GM18498 (cell line): Measurements from ENCODE around the gene QPCT.
"Not testable (repeated sequence)": the region's sequence is repeated elsewhere in the genome, so short reads cannot be mapped to it uniquely, and the experiment has no call there.

ENCODE experiments used
- ATAC-seq: cut with Tn5 transposase; IDR thresholded peaks from one replicate; pipeline ENCODE4 v1.9.1; 2021; ENCODE audit warnings: mild to moderate bottlenecking, moderate library complexity; ENCODE audit not compliant: unreplicated experiment

The QPCT gene

DNA sequence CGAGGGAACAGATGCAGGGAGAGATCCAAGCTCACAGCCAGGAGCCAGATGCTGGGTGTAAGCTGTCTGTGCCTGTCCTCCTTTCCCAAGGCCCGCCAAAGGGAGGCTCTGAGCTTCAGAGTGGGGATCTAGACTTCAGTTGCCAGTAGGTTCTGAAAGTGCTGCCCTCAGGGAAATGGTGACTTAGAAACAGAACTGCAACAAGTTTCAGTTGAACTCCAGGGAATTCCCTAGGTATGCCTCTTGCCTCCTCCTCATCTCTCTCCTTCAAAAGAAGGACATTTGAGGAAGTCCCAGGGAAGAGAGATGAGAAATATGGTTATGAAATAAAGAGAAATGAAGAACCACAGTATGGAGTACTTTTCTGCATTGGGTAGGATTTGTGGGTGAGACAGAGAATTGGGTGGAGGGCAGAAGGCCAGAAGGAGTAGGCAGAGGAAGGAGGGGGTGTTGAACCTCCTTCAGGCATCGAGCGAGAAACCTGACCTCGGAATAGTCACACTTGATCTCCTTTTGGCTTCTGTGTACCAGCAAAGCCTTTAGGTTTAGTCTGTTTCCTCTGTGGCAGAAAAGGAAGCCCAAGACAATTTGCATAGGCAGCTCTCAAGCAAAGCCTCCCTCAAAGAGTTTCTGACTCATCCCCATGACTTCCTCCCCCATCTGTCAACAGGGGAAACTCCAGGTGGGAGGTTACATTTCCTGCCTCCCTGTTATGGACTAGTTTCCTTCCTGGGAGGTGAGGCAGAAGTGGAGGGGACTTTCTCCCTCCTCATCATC, 45.7 kb downstream of the QPCT start:
- peak; percentile 96 for ATAC-seq

DNA sequence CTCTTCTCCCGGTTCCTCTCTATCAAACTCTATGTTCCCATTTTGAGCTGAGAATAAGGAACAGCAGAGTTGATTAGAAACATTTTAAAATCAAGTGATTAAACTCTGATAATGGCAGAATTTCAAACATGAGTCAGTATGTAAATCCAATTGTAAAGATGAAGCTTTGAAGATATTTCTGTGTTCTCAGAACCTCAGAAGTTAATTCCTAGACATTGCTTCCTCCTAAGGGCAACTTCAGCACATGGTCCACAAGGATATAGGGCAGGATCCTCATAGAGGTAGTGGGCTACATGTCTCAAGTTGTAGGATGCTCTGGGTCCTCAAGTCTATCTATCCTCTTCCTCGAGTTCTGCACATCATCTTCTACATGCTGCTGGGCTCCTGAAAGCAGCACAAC, 46.3 kb downstream of the QPCT start:
- ATAC-seq, result no peak

DNA sequence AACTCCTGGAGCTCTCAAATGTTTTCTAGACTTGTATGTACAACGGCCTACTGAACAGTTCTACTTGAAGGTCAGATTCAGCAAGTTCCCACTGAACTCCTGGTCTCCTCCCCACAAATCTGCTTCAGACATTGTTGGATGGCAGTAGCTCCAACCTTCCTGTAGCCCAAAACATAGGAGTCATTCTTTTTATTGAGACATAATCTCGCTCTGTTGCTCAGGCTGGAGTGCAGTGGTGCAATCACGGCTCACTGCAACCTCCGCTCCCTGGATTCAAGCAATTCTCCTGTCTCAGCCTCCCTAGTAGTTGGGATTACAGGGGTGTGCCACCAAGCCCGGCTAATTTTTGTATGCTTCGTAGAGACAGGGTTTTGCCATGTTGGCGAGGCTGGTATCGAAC, 47.3 kb downstream of the QPCT start:
- no peak for ATAC-seq

DNA sequence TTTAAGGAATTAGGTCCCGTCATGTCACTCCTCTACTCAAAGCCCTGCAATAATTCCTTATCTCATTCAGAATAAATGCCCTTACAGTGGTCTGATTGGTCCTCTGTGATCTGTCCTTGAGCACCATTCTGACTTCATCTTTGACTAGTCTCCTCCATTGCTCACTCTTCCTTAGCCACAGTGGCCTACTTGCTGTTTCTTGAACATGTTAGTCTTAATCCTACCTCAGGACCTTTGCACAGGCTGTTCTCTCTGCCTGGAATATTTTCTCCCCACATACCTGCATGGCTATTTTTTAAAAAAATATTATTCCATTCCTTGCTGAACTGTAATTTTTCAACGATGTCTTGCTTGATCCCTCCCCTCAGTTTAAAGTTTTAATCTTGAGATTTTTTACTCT, 48.0 kb downstream of the QPCT start:
- ATAC-seq, result no peak

DNA sequence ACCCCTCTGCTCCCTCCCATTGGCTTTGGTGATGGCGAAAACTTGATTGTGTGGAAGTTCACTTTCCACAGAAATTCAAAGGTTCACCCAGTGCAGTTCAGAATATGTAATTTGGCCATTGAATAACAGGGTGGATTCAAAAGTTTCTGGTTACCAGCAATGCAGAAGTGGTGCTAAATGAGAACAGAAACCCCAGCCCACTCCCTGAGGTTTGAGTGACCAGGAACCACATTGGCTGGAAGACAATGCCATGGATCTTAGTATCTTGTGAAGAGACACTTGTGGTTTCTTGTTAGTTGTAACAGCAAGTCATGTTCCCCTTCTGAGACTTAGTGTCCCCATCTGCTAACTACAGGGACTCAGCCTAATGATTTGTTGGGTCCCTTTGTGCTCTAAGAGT, 49.8 kb downstream of the QPCT start:
- ATAC-seq, result no peak

DNA sequence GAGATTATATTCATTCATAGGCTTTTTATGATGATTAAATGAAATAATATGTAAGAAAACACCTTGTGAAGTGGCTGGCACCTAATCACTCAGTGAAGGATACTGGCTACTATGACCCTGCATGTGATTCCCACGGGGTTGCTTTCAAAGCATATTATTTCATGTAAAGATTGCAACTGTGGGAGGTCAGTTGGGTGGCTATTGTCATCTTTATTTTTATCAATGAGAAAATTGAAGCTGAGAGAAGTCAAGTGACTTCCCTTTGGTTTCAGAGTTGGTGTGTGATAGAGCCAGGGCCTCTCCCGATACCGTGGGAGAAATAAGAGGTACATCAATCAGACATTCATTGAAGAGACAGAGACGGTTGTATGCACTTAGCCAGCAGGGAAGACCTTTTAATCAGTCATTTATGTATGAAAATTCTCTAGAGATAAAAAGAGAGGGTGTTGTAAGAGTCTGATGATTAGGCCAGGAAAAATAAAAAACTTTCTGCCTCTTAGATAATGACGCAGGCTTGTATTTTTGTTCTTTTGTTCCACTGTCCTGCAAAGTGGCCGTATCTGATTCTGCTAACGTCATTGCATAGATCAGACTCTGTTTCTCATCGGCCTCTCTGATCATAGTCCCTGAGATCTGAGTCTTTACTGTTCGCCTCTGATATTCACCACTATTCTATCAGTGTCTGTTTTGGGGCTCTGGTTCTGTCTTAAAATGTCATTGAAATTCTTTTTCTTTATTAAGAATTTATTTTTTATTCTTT, 50.5 kb downstream of the QPCT start:
- ATAC-seq, result no peak

DNA sequence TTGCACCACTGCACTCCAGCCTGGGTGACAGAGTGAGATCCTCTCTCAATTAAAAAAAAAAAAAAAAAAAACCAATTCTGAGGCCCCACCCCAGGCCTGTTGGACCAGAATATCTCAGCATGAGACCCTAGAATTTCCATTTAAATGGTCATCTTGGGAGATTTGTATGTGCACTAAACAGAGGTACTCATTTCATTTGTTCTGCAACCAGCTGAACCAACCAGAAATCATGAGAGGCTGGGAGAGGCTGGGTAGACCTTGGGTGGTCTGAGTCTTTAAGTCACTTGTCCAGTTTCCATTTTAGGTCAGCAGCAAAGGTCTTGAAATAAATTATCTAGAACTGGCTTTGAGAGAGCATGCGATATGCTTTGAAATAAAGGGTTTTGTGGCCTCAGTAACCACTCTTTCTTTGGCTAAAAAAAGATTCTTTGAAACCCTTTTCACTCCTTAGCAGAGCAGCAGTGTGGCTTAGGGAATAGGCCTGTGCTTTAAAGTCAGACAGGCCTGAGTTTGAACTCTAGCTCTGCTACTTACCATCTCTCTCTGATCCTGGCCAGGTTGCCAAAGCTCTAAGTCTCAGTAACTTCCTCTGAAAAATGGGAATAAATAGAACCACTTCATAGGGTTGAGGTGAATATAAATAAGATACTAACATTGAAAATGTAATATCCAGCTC, 52.6 kb downstream of the QPCT start:
- no peak for ATAC-seq

DNA sequence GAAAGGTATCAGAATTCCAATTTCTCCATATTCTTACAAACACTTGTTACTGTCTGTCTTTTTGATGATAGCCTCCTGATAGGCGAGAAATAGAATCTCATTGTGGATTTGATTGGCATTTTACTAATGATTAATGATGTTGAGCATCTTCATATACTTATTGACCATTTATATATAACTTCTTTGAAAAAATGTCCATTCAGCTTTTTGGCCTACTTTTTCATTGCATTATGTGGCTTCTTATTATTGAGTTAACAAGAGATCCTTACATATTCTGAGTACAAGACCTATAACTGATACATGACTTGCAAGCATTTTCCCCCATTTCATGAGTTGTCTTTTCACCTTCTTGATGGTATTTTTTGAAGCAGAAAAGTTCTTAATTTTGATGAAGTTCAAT, 54.6 kb downstream of the QPCT start:
- ATAC-seq, result no peak

DNA sequence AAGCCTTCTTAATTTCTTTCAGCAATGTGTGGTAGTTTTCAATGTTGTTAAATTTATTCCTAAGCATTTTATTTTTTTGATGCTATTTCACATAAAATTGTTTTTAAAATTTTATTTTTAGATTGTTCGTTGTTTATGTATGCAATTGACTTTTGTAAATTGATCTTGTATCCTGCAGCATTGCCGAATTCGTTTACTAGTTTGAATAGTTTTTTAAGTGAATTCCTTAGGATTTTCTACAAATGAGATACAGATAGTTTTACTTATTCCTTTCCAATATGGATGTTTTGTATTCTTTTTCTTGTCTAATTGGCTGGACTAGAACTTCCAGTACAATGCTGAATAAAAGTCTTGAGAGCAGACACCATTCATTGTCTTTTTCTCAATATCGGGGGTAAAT, 55.6 kb downstream of the QPCT start:
- ATAC-seq, result no peak

DNA sequence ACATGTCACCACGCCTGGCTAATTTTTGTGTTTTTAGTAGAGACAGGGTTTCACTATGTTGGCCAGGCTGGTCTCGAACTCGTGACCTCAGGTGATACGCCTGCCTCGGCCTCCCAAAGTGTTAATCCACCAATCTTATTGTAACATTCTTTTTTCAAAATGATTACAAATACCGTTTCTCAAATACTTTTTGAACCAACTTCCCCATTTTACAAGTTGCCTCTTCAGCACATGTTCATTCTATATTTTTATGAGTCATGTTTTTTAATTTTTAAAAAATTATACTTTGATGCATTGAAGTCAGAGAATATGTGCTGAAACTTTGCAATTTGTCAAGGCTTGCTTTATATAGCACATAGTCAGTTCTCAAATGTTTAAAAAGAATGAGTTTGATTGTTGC, 58.2 kb downstream of the QPCT start:
- no peak for ATAC-seq

DNA sequence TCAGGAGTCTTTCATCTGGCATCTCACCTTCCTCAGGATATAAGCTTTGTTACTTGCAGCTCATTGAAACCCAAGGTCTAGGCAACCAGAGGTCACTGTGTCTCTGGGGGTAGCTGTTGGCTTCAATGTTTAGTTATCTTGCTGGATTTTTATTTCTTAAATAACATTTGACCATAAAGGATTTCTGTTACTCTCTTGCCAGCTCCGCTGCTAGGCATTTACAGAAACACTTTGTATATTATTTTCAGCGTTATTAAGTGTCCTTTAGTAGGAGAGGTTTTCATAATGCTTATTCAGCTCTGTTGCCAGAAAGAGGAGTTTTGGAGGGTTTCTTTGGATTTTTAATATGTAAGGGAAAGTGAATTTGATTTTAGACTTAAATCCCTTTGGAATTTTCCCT, 61.4 kb downstream of the QPCT start:
- no peak for ATAC-seq

DNA sequence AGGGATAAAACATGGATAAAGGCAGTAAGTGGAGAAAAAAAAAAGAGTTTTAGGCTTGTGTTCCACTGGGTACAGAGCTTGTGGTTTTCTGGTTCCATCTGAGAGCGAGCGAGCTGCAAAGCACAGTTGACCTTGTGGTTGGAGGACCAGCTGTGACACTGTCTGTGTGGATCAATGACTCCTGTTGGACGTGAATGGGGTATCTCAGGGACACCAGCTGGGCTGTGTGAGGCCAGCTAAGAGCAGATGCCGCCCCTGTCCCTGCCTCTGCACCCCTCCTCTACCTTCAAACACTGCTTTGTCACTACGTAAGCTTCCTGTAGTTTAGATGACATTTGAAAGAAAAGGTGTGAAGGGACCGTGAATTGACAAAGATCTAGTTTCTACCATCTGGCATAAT, 67.8 kb downstream of the QPCT start:
- ATAC-seq, result no peak

DNA sequence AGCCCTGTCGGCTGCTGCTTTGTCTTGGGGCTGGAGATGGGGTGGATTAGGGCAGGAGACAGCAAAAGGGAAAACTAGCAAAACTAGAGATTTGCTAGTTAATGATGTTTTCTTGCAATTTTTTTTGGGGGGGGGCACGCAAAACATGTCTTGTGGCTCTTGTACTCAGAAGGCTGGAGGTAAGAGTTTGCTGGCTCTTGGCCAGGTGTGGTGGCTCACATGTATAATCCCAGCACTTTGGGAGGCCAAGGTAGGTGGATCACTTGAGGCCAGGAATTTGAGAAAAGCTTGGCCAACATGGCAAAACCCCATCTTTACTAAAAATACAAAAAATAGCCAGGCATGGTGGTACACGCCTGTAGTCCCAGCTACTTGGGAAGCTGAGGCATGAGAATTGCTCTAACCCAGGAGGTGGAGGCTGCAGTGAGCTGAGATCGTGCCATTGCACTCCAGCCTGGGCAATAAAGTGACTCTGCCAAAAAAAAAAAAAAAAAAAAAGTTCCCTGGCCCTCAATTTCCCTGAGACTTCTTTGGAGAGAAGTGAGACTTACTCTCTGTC, 69.6 kb downstream of the QPCT start:
- ATAC-seq, result not testable (repeated sequence)

DNA sequence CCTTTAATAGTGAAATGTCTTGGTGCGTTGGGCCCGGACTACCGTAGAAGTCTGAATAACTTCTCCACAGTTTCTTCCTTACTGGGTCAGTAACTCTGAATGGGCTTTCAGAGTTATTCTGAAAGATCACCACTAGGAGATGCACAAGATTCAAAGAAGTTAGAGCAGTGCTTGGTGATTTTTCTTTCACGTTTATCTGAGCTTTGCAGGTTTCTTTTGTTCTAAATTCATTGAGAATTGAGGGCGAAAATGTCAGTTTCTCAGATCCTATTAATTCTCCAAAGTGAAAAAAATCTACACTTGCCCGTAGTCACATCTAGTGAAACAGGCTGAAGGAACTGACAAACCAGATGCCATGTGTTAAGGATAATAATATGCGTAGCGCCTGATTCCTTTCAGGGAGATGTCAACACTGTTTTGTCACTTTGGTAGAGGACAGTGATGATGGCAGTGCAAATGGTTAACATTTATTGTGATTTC, 70.1 kb downstream of the QPCT start:
- ATAC-seq, result no peak

DNA sequence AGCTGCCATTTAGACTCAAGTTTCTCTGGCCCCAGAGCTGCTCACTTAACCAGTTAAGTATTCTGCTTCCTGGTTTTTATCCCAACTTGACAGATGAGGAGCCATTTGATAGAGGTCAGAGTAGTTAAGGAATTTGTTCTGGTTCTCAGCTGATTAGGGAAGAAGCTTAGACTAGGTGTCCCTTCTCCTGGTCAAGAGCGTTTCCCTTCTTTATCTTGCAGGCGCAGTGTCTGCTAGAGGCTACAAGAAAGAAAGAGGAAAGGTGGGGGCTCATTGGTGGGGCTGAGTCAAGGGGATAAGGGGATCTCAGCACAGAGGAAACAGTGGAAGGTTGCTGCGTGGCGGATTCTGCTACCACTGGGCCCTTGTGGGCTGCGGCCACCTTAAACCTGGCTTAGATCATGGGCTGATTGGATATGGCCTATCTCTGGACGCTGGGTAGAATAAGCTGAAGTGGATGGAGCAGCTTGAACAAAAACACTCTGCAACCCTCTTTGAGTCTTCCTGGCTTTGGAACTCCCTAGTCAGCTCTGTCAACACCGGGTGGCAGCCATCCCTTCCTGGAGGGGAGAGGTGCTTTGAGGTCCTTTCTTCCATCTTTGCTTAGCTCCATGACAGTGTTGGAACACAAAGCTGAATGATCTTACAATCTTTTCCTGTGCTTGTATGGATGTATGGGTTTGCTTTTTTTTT, 70.8 kb downstream of the QPCT start:
- ATAC-seq, result no peak

DNA sequence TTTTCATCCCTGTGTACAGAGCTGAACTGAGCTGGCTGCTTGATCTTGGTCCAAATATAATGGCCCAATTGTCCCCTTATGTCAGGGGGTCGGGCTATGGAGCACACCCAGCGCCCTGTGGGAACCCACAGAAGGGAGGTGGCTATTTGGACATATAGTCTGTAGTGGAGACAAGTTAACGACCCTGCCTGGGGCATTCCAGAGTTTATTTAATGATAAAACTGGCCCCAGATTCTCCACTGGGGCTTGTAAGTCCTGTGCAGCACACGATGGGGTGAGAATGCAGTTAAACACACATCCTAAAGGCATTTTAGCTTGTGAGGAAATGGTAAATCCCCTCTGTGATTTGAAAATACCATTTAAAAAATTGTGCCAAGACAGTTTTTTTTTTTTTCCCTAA, 72.9 kb downstream of the QPCT start:
- ATAC-seq, result no peak

DNA sequence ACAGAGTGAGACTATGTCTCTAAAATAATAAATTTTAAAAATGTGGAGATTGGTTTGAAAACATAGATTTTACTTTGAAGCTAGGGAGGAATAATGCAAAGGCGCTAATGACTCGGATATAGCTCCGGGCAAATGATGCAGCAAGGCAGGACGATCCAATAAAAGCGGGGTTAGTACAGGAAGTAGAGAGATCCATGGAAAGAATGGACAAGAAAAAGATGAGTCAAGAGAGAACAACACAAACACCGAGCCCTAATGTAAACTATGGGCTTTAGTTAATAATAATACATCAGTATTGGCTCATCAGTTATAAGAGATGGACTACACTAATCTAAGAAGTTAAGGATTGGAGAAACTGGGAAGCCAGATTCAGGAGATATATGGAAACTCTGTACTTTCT, 74.5 kb downstream of the QPCT start:
- ATAC-seq, result no peak

DNA sequence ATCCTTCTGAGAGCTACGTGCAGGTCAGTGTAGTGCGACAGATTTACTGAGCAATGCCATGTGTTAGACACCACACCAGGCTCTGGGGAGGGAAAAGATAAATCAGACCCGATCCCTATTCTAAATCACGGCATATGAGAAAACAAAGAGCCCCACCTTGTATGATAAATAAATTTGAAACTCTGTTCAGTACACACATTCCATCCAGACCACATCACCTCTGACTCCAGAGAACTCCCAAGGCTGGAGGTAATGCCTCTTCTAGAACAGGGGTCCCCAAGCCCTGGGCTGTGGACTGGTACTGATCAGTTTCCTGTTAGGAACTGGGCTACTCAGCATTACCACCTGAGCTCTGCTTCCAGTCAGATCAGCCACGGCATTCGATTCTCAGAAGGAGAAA, 77.3 kb downstream of the QPCT start:
- ATAC-seq, result no peak

DNA sequence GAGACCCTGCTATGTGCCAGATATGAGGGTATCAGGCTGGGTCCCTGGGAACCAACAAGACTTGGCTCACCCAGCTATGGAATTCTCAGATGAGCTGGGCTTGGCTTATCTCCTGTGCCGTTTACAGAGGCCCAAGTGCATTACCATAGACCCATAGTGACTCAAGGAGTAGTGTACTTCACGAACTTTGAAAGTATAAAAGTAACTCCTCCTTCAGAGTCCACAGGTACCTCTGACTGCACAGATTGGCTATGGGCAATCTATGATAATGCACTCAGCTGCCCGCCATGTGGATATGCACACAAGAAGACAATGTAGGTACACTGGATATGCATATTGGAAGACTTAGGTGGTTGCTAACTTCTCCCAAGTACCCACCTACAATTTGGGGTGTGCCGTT, 78.4 kb downstream of the QPCT start:
- no peak for ATAC-seq
